Astrocyte (in vitro differentiated cells and primary cell): ENCODE measurements around the gene ZBTB11. TPM values are rescaled to one million over a fixed set of nuclear protein-coding genes. Genes with fewer than 3 reads are reported as not detected.

Experiments used
- DNase-seq: peaks from one replicate; pipeline ENCODE4 v3.0.0-alpha.2; 2010; ENCODE audit warnings: low read depth
- FAIRE-seq: peaks from 2 replicates; lab custom pipeline; 2011; peaks lifted over from hg19 to GRCh38; lab: Jason Lieb, UNC
- H2AFZ ChIP-seq: 2 replicates; pipeline ENCODE4 v1.6.0; 2012; ENCODE audit warnings: low read depth, low read length, inconsistent platforms
- H3K27ac ChIP-seq: 2 replicates; pipeline ENCODE4 v1.5.1; 2011; ENCODE audit warnings: low read depth, low read length, inconsistent platforms
- H3K27me3 ChIP-seq: 2 replicates; pipeline ENCODE4 v1.6.0; 2011; ENCODE audit warnings: low read length, inconsistent platforms; ENCODE audit not compliant: insufficient read depth
- H3K36me3 ChIP-seq: 2 replicates; pipeline ENCODE4 v1.5.1; 2011; ENCODE audit warnings: low read length, inconsistent platforms; ENCODE audit not compliant: insufficient read depth
- H3K4me1 ChIP-seq: 2 replicates; pipeline ENCODE4 v1.5.1; 2011; ENCODE audit warnings: low read length, inconsistent platforms; ENCODE audit not compliant: insufficient read depth
- H3K4me2 ChIP-seq: 2 replicates; pipeline ENCODE4 v1.6.0; 2012; ENCODE audit warnings: low read length, inconsistent platforms
- H3K4me3 ChIP-seq: 2 replicates; pipeline ENCODE4 v1.5.1; 2011; ENCODE audit warnings: low read depth, mild to moderate bottlenecking, low read length, inconsistent platforms; ENCODE audit not compliant: insufficient read depth
- H3K79me2 ChIP-seq: 2 replicates; pipeline ENCODE4 v1.6.0; 2012; ENCODE audit warnings: mild to moderate bottlenecking, low read length, inconsistent platforms; ENCODE audit not compliant: insufficient read depth
- H3K9ac ChIP-seq: 2 replicates; pipeline ENCODE4 v1.6.0; 2012; ENCODE audit warnings: mild to moderate bottlenecking, low read length, inconsistent platforms
- H3K9me3 ChIP-seq: 2 replicates; pipeline ENCODE4 v1.5.1; 2012; ENCODE audit warnings: low read depth, mild to moderate bottlenecking, low read length, inconsistent platforms; ENCODE audit not compliant: insufficient read depth
- H4K20me1 ChIP-seq: 2 replicates; pipeline ENCODE4 v1.6.0; 2012; ENCODE audit warnings: low read length, inconsistent platforms; ENCODE audit not compliant: insufficient read depth
- H3K27ac Mint-ChIP-seq: one replicate; pipeline ENCODE4 v1.8.0; 2021; ENCODE audit warnings: mild to moderate bottlenecking, mixed read lengths; ENCODE audit not compliant: unreplicated experiment
- H3K27me3 Mint-ChIP-seq: one replicate; pipeline ENCODE4 v1.8.0; 2021; ENCODE audit warnings: low read depth, mixed read lengths; ENCODE audit not compliant: unreplicated experiment
- H3K36me3 Mint-ChIP-seq: one replicate; pipeline ENCODE4 v1.8.0; 2021; ENCODE audit warnings: low read depth, mixed read lengths; ENCODE audit not compliant: unreplicated experiment
- H3K4me1 Mint-ChIP-seq: one replicate; pipeline ENCODE4 v1.8.0; 2021; ENCODE audit warnings: low read depth, mixed read lengths; ENCODE audit not compliant: unreplicated experiment
- H3K4me3 Mint-ChIP-seq: one replicate; pipeline ENCODE4 v1.8.0; 2021; ENCODE audit warnings: mild to moderate bottlenecking, moderate library complexity, mixed read lengths; ENCODE audit not compliant: unreplicated experiment
- H3K9me3 Mint-ChIP-seq: one replicate; pipeline ENCODE4 v1.8.0; 2021; ENCODE audit warnings: mild to moderate bottlenecking, mixed read lengths; ENCODE audit not compliant: unreplicated experiment
- CTCF ChIP-seq: IDR thresholded peaks from 2 replicates; pipeline ENCODE4 v1.5.1; 2011; ENCODE audit warnings: low read depth, mild to moderate bottlenecking, inconsistent platforms, low read length, moderate library complexity; ENCODE audit not compliant: insufficient read depth
- EZH2 ChIP-seq: IDR thresholded peaks from 2 replicates; pipeline ENCODE4 v1.6.1; 2012; ENCODE audit warnings: mild to moderate bottlenecking, low read length, inconsistent platforms; ENCODE audit not compliant: insufficient read depth
- total RNA-seq: library from RNA; stranded (reverse); gene quantifications from 2 replicates; pipeline ENCODE4 v1.2.1, GENCODE V29; 2021

The ZBTB11 gene
- total RNA-seq, 1 donor from 2014 or later, result 20.9 TPM

- FAIRE-seq (no peak), DNase-seq (no peak)
- H3K4me2 ChIP-seq, result no peak overlapping the region
- Mint-ChIP-seq H3K4me3 (no peak overlapping the region), H3K9me3 (no peaks in the 10 kb centered on the region), H3K27me3 (no peaks in the 10 kb centered on the region), H3K36me3 (peaks cover 13% of the 10 kb centered on the region), H3K4me1 (no peaks in the 10 kb centered on the region), H3K27ac (no peak overlapping the region)
- no peak overlapping the region for H3K4me3 ChIP-seq
- H3K27me3 ChIP-seq, result no peaks in the 10 kb centered on the region
- no peaks in the 10 kb centered on the region for H3K9me3 ChIP-seq
- no peaks in the 10 kb centered on the region for H3K79me2 ChIP-seq
- H3K4me1 ChIP-seq, result no peaks in the 10 kb centered on the region
- TF ChIP-seq EZH2 (no peak), CTCF (no peak)
- H4K20me1 ChIP-seq, result no peaks in the 10 kb centered on the region
- peaks cover 24% of the 10 kb centered on the region for H3K36me3 ChIP-seq
- H3K9ac ChIP-seq, result no peak overlapping the region
- H2AFZ ChIP-seq, result no peak overlapping the region
- H3K27ac ChIP-seq, result no peak overlapping the region
These were observed 20.3 kb downstream of the ZBTB11 start for GRCh38 chr3:101656651-101657050.

GRCh38 chr3:101646726-101647125 lies 30.2 kb downstream of the ZBTB11 start:
- no peak for FAIRE-seq

More at GRCh38 chr3:101646726-101647125, 30.2 kb downstream of the ZBTB11 start:
- Mint-ChIP-seq H3K9me3 (no peaks in the 10 kb centered on the region), H3K4me3 (no peak overlapping the region), H3K4me1 (no peaks in the 10 kb centered on the region), H3K27me3 (no peaks in the 10 kb centered on the region), H3K36me3 (peaks cover 24% of the 10 kb centered on the region), H3K27ac (no peak overlapping the region)
- Histone ChIP-seq H2AFZ (no peak overlapping the region), H3K4me3 (no peak overlapping the region), H3K4me1 (peaks cover 11% of the 10 kb centered on the region), H4K20me1 (no peaks in the 10 kb centered on the region), H3K27me3 (no peaks in the 10 kb centered on the region), H3K36me3 (peaks cover 15% of the 10 kb centered on the region), H3K27ac (no peak overlapping the region), H3K9ac (no peak overlapping the region), H3K9me3 (no peaks in the 10 kb centered on the region), H3K79me2 (no peaks in the 10 kb centered on the region), H3K4me2 (no peak overlapping the region)
- DNase-seq, result peak; percentile 2
- TF ChIP-seq EZH2 (no peak), CTCF (no peak)
